Renal pelvis (tissue), 12 donors: Measurements from ENCODE around the gene KIR3DL2. TPM values are rescaled to one million over a fixed set of nuclear protein-coding genes. Genes with fewer than 3 reads are reported as not detected.
"Not testable (repeated sequence)": the region's sequence is repeated elsewhere in the genome, so short reads cannot be mapped to it uniquely, and the experiment has no call there.

Source experiments
- DNase-seq: peaks from one replicate; pipeline ENCODE4 v3.0.0-alpha.2; 2013
- long read RNA-seq, 16 experiments: transcript quantifications; one replicate each; lab custom pipeline, GENCODE V29; 2026
- polyA plus RNA-seq, 3 donors: library from polyadenylated mRNA; unstranded; fragments of 120-200 nt; gene quantifications; one replicate each; pipeline ENCODE4 v1.2.1, GENCODE V29; 2013; ENCODE audit not compliant: insufficient read length in 3 of 3

The KIR3DL2 gene
- polyA plus RNA-seq = not detected
- long read RNA-seq, donor 1 = 0 reads
- long read RNA-seq, donor 2 = 0 reads
- long read RNA-seq, donor 3 = 0 reads
- long read RNA-seq, donor 4 = 0 reads
- long read RNA-seq, donor 5 = 0 reads
- long read RNA-seq, donor 6 = 0 reads
- long read RNA-seq, donor 7 = 0 reads
- long read RNA-seq, donor 8 = 0 reads
- long read RNA-seq, donor 9 = 0 reads
- long read RNA-seq, donor 10 = 0 reads
- long read RNA-seq, donor 11 = 0 reads
- long read RNA-seq, donor 12 = 0 reads
- long read RNA-seq, donor 13 = 0 reads
- long read RNA-seq, donor 14 = 0 reads
- long read RNA-seq, donor 15 = 0 reads
- long read RNA-seq, donor 16 = 0 reads

DNA sequence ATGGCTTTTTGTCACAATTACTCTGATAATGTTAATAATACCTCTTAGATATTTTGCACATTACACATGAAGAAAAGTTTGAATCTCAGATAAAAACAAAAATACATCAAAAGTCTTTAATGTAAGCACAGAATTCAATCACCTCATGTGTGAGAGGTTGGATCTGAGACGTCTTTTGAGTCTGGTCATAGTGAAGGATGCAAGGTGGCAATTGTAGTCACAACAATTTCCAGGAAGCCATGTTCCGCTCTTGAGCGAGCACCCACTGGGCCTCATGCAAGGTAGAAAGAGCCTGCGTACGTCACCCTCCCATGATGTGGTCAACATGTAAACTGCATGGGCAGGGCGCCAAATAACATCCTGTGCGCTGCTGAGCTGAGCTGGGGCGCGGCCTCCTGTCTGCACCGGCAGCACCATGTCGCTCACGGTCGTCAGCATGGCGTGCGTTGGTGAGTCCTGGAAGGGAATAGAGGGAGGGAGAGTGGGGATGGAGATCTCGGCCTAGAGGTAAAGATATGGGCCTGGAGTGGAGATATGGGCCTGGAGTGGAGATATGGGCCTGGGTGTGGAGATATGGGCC, at the start of gene KIR3DL2:
Gene KIR3DL2 (plus strand): TSS at position 383 of the 580 bp plus-strand sequence. CDS start 33 bp downstream, at position 416.
- DNase-seq = not testable (repeated sequence)

DNA sequence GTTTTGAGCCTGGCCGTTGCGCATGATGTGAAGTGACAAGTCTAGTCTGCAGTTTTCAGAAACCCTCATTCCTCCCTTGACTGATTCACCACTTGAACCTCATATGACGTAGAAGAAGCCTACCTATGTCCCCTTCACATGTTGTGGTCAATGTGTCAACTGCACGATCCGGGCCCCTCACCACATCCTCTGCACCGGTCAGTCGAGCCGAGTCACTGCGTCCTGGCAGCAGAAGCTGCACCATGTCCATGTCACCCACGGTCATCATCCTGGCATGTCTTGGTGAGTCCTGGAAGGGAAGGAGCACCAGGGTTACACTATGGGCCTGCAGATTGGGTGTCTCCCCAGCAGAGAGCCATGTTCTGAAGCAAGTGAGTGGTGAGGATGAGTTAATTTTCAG, 46.8 kb upstream of the KIR3DL2 start, which contains the start of gene KIR2DL4:
Gene KIR2DL4 (plus strand): TSS at position 201 of the 400 bp plus-strand sequence. CDS start 42 bp downstream, at position 243.
- DNase-seq = no peak

DNA sequence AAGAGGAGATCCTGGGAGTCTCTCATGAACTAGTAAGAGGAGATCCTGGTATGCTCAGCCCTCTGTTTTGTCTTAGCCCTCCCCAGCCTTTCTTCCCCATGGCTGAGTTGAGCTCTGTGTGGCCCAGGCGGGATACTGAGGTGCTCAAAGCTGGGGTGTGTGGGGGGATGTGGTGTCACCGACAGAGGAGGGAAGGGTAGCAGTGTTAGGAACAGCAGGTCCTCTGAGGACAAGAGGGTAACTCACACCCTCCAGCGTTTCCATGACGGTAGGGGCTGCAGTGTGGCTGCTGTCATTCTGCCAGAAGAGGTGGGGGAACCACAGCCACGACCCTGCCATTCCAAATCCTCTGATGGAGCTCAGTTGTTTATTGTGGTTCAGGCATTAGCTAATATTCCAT, 46.1 kb upstream of the KIR3DL2 start:
- DNase-seq = no peak

DNA sequence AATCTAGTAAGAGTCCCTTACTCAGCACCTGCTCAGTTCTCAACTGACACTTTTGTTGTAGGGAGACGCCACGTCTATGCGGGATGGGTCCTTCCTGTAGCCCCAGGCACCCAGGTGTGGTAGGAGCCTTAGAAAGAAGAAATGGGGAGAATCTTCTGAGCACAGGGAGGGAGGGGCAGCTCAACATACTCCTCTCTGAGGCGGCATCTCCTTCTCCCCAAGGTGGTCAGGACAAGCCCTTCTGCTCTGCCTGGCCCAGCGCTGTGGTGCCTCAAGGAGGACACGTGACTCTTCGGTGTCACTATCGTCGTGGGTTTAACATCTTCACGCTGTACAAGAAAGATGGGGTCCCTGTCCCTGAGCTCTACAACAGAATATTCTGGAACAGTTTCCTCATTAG, 45.7 kb upstream of the KIR3DL2 start:
- DNase-seq = no peak

DNA sequence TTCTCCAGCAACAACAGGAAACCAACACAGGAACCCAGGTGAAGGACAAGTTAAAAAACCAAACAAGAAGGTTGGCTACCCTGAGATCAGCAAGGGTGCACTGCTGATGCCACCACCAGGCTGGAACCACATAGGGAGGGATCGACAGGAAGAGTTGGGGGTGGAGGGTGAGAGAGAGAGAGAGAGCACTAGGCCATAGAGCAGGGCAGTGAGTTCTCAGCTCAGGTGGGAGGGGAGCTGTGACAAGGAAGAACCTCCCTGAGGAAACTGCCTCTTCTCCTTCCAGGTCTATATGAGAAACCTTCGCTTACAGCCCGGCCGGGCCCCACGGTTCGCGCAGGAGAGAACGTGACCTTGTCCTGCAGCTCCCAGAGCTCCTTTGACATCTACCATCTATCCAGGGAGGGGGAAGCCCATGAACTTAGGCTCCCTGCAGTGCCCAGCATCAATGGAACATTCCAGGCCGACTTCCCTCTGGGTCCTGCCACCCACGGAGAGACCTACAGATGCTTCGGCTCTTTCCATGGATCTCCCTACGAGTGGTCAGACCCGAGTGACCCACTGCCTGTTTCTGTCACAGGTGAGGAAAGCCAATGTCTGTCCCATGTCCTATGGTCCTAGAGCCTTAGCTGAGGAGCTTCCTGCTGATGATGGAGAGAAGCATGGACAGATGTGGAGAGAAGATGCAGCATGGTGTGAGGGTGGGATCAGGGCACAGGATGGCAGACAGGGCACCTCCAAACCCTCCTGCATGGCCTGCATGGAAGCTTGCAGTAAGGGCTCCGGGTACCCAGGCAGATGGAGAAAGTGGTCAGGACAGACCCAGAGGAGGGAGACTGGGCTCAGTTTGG, 44.4 kb upstream of the KIR3DL2 start:
- DNase-seq = no peak

DNA sequence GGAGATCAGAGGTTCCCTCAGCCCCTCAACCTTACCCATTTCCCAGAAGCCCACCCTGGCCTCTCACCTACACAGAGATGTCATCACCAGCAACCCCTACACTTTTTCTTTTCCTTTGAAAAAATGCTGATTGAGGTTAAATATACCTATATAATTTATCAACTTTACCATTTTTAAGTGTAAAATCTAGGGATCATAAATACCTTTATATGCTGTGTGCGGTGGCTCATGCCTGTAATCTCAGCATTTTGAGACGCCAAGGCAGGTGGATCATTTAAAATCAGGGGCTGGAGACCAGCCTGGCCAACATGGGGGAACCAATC, 43.8 kb upstream of the KIR3DL2 start:
- no peak for DNase-seq

DNA sequence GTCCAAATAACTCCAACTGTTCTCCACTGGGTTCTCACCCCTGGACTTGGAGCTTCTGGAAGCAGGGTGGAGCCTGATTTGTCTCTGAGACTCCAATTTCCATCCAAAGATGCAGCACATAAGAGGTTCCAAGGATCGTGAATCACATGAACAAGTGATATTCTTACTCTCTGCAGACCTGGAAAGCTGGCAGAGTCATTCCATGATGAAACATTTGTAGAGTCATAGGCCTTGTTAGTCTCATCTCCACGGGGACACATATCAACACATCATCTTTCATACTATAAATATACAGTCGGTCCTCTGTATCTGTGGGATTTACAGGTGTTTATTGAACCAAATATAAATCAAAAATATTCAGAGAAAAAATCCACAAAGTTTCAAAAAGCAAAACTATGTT, 35.7 kb upstream of the KIR3DL2 start:
- not testable (repeated sequence) for DNase-seq

DNA sequence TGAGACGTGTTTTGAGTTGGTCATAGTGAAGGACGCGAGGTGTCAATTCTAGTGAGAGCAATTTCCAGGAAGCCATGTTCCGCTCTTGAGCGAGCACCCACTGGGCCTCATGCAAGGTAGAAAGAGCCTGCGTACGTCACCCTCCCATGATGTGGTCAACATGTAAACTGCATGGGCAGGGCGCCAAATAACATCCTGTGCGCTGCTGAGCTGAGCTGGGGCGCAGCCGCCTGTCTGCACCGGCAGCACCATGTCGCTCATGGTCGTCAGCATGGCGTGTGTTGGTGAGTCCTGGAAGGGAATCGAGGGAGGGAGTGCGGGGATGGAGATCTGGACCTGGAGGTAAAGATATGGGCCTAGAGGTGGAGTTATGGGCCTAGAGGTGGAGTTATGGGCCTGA, 34.0 kb upstream of the KIR3DL2 start, which contains the start of gene KIR3DL1:
Gene KIR3DL1 (plus strand): TSS at position 218 of the 400 bp plus-strand sequence.
- not testable (repeated sequence) for DNase-seq

DNA sequence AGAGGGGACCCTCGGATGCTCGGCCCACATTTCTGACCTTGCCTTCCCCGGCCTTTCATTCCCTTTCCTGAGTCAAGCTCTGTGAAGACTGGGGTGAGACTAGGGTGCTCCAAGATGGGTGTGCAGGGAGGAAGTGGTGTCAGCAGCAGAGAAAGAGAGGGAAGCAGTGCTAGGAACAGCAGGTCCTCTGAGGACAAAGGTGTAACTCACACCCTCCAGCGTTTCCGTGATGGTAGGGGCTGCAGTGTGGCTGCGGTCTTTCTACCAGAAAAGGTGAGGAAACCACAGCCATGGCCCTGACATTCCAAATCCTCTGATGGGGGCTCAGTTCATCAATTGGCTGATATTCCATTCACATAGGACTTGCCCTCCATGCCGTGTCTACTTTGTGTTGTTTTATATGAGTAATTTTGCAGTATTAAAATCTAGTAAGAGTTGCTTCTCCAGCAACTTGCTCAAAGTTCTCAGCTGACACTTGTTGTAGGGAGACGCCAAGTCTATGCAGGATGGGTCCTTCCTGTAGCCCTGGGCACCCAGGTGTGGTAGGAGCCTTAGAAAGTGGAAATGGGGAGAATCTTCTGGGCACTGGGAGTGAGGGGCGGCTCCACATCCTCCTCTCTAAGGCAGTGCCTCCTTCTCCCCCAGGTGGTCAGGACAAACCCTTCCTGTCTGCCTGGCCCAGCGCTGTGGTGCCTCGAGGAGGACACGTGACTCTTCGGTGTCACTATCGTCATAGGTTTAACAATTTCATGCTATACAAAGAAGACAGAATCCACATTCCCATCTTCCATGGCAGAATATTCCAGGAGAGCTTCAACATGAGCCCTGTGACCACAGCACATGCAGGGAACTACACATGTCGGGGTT, 32.3 kb upstream of the KIR3DL2 start:
- DNase-seq = no peak

DNA sequence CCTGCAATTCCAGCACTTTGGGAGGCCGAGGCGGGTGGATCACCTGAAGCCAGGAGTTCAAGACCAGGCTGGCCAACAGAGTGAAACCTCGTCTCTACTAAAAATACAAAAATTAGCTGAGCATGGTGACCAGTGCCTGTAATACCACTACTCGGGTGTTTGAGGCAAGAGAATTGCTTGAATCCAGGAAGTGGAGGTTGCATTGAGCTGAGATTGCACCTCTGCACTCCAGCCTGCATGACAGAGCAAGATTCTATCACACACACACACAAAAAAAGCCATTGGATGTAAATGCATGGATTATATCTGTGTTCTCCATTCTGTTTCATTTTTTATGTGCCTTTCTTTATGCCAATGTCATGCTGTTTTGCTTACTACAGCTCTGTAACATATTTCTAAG, 25.8 kb upstream of the KIR3DL2 start:
- DNase-seq = not testable (repeated sequence)

DNA sequence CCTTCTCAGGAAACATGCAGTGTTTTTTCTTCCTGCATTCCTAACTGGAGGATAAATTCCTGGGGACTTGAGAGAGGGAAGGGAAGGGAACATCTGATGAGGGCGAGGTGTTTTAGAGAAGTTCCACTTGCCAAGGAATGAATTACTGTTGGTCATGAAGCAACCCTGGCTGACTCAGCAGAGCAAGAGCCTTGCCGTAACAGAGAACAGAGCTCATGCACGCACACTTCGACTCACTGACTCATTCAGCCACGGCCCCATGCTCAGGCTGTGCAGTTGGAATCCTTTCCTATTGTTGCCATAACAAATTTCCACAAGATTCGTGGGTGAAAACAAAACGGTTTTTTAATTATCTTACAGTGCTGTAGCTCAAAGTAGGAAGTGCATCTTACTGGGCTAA, 24.9 kb upstream of the KIR3DL2 start:
- DNase-seq = not testable (repeated sequence)

DNA sequence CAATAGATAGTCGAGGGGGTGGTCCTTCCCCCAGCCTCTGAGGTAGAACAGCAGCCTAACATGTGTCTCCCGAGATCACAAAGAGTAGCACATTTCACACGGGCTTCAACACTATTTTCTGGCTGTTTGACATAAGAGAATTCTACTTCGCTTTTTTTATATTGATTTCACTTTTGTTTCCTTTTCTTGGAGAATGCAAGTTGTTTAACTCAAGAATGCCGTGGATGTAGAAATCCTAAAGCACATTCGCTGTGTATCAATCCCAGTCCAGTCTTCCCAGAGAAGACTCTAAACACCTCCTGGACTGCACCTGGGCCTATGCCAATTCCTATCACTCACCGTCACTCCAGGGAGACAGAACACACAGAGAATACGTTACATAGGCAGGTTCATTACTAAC, 22.2 kb upstream of the KIR3DL2 start:
- DNase-seq = not testable (repeated sequence)

DNA sequence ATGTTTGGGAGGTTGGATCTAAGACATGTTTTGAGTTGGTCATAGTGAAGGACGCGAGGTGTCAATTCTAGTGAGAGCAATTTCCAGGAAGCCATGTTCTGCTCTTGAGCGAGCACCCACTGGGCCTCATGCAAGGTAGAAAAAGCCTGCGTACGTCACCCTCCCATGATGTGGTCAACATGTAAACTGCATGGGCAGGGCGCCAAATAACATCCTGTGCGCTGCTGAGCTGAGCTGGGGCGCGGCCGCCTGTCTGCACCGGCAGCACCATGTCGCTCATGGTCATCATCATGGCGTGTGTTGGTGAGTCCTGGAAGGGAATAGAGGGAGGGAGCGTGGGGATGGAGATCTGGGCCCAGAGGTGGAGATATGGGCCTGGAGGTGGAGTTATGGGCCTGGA, 17.7 kb upstream of the KIR3DL2 start, which contains the start of gene KIR2DS4:
Gene KIR2DS4 (plus strand): TSS at position 181 of the 400 bp plus-strand sequence.
- not testable (repeated sequence) for DNase-seq

DNA sequence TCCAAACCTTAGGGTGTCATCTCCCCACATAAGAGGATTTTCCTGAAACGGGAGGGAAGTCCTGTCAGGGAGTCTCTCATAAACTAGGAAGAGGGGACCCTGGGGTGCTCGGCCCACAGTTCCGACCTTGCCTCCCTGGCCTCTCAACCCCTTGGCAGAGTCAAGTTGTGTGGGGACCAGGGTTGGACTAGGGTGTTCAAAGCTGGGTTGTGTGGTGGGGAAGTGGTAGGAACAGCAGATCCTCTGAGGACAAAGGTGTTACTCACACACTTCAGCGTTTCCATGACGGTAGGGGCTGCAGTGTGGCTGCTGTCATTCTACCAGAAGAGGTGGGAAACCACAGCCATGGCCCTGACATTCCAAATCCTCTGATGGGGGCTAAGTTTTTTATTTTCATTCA, 15.1 kb upstream of the KIR3DL2 start:
- DNase-seq = not testable (repeated sequence)

DNA sequence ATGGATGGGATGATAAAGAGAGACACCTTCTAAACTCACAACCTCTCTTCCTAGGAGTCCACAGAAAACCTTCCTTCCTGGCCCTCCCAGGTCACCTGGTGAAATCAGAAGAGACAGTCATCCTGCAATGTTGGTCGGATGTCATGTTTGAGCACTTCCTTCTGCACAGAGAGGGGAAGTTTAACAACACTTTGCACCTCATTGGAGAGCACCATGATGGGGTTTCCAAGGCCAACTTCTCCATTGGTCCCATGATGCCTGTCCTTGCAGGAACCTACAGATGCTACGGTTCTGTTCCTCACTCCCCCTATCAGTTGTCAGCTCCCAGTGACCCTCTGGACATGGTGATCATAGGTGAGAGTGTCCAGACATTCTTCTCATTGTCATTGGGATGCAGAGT, 12.7 kb upstream of the KIR3DL2 start:
- not testable (repeated sequence) for DNase-seq

DNA sequence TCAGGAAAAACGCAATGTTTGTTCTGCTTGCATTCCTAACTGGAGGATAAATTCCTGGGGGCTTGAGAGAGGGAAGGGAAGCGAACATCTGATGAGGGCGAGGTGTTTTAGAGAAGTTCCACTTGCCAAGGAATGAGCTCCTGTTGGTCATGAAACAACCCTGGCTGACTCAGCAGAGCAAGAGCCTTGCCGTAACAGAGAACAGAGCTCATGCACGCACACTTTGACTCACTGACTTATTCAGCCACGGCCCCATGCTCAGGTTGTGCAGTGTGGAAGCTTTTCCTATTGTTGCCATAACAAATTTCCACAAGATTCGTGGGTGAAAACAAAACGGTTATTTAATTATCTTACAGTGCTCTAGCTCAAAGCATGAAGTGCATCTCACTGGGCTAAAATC, 7.1 kb upstream of the KIR3DL2 start:
- not testable (repeated sequence) for DNase-seq

DNA sequence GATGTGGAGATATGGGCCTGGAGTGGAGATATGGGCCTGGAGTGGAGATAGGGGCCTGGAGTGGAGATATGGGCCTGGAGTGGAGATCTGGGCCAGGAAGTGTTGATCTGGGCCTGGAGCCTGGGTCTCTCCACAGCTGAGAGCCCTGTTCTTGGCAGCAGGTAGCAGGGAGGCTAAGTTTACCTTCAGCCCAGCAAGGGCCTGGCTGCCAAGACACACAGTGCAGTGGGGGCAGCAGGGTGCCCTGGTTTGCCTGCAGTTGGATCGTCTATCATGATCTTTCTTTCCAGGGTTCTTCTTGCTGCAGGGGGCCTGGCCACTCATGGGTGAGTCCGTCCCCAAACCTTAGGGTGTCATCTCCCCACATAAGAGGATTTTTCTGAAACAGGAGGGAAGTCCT, 687 bp downstream of the KIR3DL2 start:
- DNase-seq = no peak

DNA sequence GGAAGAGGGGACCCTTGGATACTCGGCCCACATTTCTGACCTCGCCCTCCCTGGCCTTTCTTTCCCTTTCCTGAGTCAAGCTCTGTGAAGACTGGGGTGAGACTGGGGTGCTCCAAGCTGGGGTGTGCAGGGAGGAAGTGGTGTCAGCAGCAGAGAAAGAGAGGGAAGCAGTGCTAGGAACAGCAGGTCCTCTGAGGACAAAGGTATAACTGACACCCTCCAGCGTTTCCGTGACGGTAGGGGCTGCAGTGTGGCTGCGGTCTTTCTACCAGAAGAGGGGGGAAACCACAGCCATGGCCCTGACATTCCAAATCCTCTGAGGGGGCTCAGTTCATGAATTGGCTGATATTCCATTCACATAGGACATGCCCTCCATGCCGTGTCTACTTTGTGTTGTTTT, 1.1 kb downstream of the KIR3DL2 start:
- no peak for DNase-seq

DNA sequence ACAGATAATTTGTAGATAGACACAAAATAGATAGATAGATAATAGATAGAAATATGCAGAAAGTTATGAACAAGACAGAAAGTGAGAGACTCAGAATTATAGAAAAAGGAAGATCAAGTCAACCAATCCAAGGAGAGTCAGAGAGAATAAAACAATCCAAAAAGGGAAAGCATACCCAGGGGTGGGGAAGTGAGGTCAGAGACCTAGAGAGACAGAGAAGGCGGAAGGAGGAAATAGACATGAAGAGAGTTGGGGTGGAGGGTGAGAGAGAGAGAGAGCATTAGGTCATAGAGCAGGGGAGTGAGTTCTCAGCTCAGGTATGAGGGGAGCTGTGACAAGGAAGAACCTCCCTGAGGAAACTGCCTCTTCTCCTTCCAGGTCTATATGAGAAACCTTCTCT, 5.0 kb downstream of the KIR3DL2 start:
- not testable (repeated sequence) for DNase-seq

DNA sequence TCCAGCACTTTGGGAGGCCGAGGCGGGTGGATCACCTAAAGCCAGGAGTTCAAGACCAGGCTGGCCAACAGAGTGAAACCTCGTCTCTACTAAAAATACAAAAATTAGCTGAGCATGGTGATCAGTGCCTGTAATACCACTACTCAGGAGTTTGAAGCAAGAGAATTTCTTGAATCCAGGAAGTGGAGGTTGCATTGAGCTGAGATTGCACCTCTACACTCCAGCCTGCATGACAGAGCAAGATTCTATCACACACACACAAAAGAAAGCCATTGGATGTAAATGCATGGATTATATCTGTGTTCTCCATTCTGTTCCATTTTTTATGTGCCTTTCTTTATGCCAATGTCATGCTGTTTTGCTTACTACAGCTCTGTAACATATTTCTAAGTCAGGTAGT, 8.2 kb downstream of the KIR3DL2 start:
- DNase-seq = not testable (repeated sequence)

DNA sequence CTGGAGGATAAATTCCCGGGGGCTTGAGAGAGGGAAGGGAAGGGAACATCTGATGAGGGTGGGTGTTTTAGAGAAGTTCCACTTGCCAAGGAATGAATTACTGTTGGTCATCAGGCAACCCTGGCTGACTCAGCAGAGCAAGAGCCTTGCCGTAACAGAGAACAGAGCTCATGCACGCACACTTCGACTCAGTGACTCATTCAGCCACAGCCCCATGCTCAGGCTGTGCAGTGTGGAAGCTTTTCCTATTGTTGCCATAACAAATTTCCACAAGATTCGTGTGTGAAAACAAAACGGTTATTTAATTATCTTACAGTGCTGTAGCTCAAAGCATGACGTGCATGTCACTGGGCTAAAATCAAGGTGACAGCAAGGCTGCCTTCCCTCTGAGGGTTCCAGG, 9.2 kb downstream of the KIR3DL2 start:
- DNase-seq = not testable (repeated sequence)
